Suprapubic skin (tissue), 3 donors: ENCODE data around the gene LRBA.

Source experiments
- CTCF ChIP-seq, 2 donors: fragments of 200-600 bp in 1 of 2; fragments of 450-650 bp in 1 of 2; sonication (generic) in 1 of 2; IDR thresholded peaks; one replicate each; pipeline ENCODE4 v1.5.1; 2016 to 2019; ENCODE audit warnings: antibody characterized with exemption in 2 of 2, mild to moderate bottlenecking in 1 of 2, moderate library complexity in 1 of 2
- EP300 ChIP-seq: sonication (generic); formaldehyde crosslinking; IDR thresholded peaks from one replicate; pipeline ENCODE4 v1.6.1; 2017; ENCODE audit warnings: antibody characterized with exemption
- POLR2A ChIP-seq, 2 donors: fragments of 450-650 bp; IDR thresholded peaks; one replicate each; pipeline ENCODE4 v1.6.1; 2017; ENCODE audit warnings: antibody characterized with exemption in 2 of 2, mild to moderate bottlenecking in 2 of 2, moderate library complexity in 2 of 2

- no peak for TF ChIP-seq CTCF (IDR thresholded peaks at IDR 0.05)
- no peak for TF ChIP-seq POLR2A (IDR thresholded peaks at IDR 0.05)
- TF ChIP-seq EP300: no peak
These were observed 678.2 kb downstream of the LRBA start for GRCh38 chr4:150336676-150337412.
